ENCODE data around the gene TWIST2.

DNA sequence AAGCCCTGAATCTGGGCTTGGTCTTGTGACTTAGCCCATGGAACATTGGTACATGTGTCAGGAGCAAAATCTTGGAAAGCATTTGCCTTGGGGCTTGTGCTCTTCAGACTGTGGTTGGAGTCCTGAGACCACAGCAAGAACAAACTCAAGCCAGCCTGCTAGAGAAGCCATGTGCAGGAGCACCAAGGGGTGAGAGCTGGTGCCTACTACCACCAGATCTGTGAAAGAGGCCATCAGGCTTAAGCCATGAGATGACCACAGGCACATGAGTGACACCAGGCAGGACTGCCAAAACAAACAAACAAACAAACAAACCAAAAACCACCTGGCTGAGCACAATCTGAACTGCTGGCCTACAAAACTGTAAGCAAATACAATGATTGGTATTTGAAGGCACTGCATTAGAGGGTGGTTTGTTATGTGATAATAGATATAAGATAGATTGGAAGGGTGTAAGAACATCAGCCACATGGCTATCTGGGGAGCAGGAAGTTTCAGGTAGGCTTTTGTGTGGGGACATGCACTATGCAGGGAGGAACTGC, 9.0 kb upstream of the TWIST2 start:
- TF ChIP-seq TAF1 (IDR thresholded peaks at IDR 0.05; ENCODE audit: borderline replicate concordance, low read depth, low read length) (no peak), JUND (IDR thresholded peaks at IDR 0.05) (no peak), GATA2 (CRISPR knock-in tag; IDR thresholded peaks at IDR 0.05) (no peak), FOXJ3 (CRISPR knock-in tag; IDR thresholded peaks at IDR 0.05) (no peak), RAD21 (IDR thresholded peaks at IDR 0.05; ENCODE audit: low read length) (no peak), NFIC (IDR thresholded peaks at IDR 0.05; ENCODE audit: borderline replicate concordance) (no peak), SMC3 (IDR thresholded peaks at IDR 0.05; ENCODE audit: low read depth, low read length) (no peak), SIN3A (IDR thresholded peaks at IDR 0.05; ENCODE audit: borderline replicate concordance, low read depth, low read length) (no peak)
- TF ChIP-seq, protein P1, sequence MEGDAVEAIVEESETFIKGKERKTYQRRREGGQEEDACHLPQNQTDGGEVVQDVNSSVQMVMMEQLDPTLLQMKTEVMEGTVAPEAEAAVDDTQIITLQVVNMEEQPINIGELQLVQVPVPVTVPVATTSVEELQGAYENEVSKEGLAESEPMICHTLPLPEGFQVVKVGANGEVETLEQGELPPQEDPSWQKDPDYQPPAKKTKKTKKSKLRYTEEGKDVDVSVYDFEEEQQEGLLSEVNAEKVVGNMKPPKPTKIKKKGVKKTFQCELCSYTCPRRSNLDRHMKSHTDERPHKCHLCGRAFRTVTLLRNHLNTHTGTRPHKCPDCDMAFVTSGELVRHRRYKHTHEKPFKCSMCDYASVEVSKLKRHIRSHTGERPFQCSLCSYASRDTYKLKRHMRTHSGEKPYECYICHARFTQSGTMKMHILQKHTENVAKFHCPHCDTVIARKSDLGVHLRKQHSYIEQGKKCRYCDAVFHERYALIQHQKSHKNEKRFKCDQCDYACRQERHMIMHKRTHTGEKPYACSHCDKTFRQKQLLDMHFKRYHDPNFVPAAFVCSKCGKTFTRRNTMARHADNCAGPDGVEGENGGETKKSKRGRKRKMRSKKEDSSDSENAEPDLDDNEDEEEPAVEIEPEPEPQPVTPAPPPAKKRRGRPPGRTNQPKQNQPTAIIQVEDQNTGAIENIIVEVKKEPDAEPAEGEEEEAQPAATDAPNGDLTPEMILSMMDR (IDR thresholded peaks at IDR 0.05) = no peak
- TF ChIP-seq, protein P2, sequence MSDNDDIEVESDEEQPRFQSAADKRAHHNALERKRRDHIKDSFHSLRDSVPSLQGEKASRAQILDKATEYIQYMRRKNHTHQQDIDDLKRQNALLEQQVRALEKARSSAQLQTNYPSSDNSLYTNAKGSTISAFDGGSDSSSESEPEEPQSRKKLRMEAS (IDR thresholded peaks at IDR 0.05; ENCODE audit: low read depth) = no peak
- TF ChIP-seq, protein P3, sequence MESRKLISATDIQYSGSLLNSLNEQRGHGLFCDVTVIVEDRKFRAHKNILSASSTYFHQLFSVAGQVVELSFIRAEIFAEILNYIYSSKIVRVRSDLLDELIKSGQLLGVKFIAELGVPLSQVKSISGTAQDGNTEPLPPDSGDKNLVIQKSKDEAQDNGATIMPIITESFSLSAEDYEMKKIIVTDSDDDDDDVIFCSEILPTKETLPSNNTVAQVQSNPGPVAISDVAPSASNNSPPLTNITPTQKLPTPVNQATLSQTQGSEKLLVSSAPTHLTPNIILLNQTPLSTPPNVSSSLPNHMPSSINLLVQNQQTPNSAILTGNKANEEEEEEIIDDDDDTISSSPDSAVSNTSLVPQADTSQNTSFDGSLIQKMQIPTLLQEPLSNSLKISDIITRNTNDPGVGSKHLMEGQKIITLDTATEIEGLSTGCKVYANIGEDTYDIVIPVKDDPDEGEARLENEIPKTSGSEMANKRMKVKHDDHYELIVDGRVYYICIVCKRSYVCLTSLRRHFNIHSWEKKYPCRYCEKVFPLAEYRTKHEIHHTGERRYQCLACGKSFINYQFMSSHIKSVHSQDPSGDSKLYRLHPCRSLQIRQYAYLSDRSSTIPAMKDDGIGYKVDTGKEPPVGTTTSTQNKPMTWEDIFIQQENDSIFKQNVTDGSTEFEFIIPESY (IDR thresholded peaks at IDR 0.05; ENCODE audit: borderline replicate concordance, low read depth) = no peak
- TF ChIP-seq, protein P4, sequence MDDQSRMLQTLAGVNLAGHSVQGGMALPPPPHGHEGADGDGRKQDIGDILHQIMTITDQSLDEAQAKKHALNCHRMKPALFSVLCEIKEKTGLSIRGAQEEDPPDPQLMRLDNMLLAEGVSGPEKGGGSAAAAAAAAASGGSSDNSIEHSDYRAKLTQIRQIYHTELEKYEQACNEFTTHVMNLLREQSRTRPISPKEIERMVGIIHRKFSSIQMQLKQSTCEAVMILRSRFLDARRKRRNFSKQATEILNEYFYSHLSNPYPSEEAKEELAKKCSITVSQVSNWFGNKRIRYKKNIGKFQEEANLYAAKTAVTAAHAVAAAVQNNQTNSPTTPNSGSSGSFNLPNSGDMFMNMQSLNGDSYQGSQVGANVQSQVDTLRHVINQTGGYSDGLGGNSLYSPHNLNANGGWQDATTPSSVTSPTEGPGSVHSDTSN (IDR thresholded peaks at IDR 0.05) = no peak
- TF ChIP-seq, protein P5, sequence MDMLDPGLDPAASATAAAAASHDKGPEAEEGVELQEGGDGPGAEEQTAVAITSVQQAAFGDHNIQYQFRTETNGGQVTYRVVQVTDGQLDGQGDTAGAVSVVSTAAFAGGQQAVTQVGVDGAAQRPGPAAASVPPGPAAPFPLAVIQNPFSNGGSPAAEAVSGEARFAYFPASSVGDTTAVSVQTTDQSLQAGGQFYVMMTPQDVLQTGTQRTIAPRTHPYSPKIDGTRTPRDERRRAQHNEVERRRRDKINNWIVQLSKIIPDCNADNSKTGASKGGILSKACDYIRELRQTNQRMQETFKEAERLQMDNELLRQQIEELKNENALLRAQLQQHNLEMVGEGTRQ (IDR thresholded peaks at IDR 0.05; ENCODE audit: borderline replicate concordance, low read depth, low read length) = no peak
